ELR (cell line): Measurements from ENCODE around the gene TCEANC2.
"Not testable (repeated sequence)": the region's sequence is repeated elsewhere in the genome, so short reads cannot be mapped to it uniquely, and the experiment has no call there.

Source experiments
- DNase-seq: peaks from one replicate; pipeline ENCODE4 v3.0.0-alpha.2; 2015; ENCODE audit warnings: low read depth

Gene TCEANC2

GRCh38 chr1:54052934-54053744, at the start of gene TCEANC2, which contains the start of gene TMEM59:
Gene TCEANC2 (plus strand): TSS chr1:54053608. CDS start chr1:54054423, 815 bp downstream.
Gene TMEM59 (minus strand): TSS chr1:54053204. CDS start chr1:54053188, 16 bp downstream.
- DNase-seq, result peak; percentile 99

GRCh38 chr1:54003750-54004480, 49.5 kb upstream of the TCEANC2 start:
- not testable (repeated sequence) for DNase-seq

GRCh38 chr1:54004481-54005049, 48.8 kb upstream of the TCEANC2 start:
- no peak for DNase-seq

GRCh38 chr1:54006508-54006907, 46.9 kb upstream of the TCEANC2 start:
- DNase-seq, result no peak

GRCh38 chr1:54007613-54008012, 45.8 kb upstream of the TCEANC2 start:
- no peak for DNase-seq

GRCh38 chr1:54008876-54009275, 44.5 kb upstream of the TCEANC2 start:
- no peak for DNase-seq

GRCh38 chr1:54009406-54009805, 44.0 kb upstream of the TCEANC2 start:
- DNase-seq, result no peak

- DNase-seq, result no peak
Observed at GRCh38 chr1:54010415-54011117, 42.8 kb upstream of the TCEANC2 start.

GRCh38 chr1:54011316-54012007, 41.9 kb upstream of the TCEANC2 start:
- no peak for DNase-seq

GRCh38 chr1:54012008-54012325, 41.4 kb upstream of the TCEANC2 start:
- DNase-seq, result no peak

- DNase-seq, result no peak
Observed at GRCh38 chr1:54012863-54013262, 40.5 kb upstream of the TCEANC2 start.

GRCh38 chr1:54013393-54014008, 39.9 kb upstream of the TCEANC2 start:
- DNase-seq, result no peak

GRCh38 chr1:54014009-54014629, 39.3 kb upstream of the TCEANC2 start:
- no peak for DNase-seq

GRCh38 chr1:54016343-54017282, 36.8 kb upstream of the TCEANC2 start:
- peak; percentile 81 for DNase-seq

GRCh38 chr1:54017979-54018378, 35.4 kb upstream of the TCEANC2 start, which contains the start of gene LDLRAD1:
Gene LDLRAD1 (minus strand): TSS chr1:54018186. CDS start chr1:54018112, 74 bp downstream.
- no peak for DNase-seq

GRCh38 chr1:54018635-54019034, 34.8 kb upstream of the TCEANC2 start:
- no peak for DNase-seq

- DNase-seq, result not testable (repeated sequence)
Observed at GRCh38 chr1:54019562-54020176, 33.7 kb upstream of the TCEANC2 start.

- DNase-seq, result no peak
Observed at GRCh38 chr1:54024358-54024757, 29.1 kb upstream of the TCEANC2 start.

GRCh38 chr1:54024811-54025210, 28.6 kb upstream of the TCEANC2 start:
- DNase-seq, result not testable (repeated sequence)
